HEK293T (cell line): Measurements from ENCODE around the gene ATP5PD.
"Not testable (repeated sequence)": the region's sequence is repeated elsewhere in the genome, so short reads cannot be mapped to it uniquely, and the experiment has no call there.

Experiments
- CTCF ChIA-PET: fragments of 350-600 bp; formaldehyde crosslinking; extraction: SDS; loops from one replicate; lab custom pipeline; 2021; ENCODE audit warnings: antibody characterized with exemption, inconsistent platforms; lab: Yijun Ruan, JAX
- POLR2A ChIA-PET: fragments of 350-600 bp; formaldehyde crosslinking; extraction: SDS; loops from one replicate; lab custom pipeline; 2020; ENCODE audit warnings: antibody characterized with exemption, inconsistent platforms; lab: Yijun Ruan, JAX
- DNase-seq: peaks from one replicate; pipeline ENCODE4 v3.0.0; 2012; ENCODE audit warnings: mixed read lengths; ENCODE audit errors: extremely low spot score
- ARNT ChIP-seq: fragments of 450-650 bp; IDR thresholded peaks from 2 replicates; pipeline ENCODE4 v1.6.1; 2017; ENCODE audit warnings: mild to moderate bottlenecking
- BHLHE40 ChIP-seq: fragments of 450-650 bp; IDR thresholded peaks from 2 replicates; pipeline ENCODE4 v1.6.1; 2016; ENCODE audit warnings: mild to moderate bottlenecking, moderate library complexity, borderline replicate concordance
- CTBP1 ChIP-seq: fragments of 450-650 bp; IDR thresholded peaks from 2 replicates; pipeline ENCODE4 v1.6.1; 2016; ENCODE audit warnings: borderline replicate concordance
- ELF4 ChIP-seq: fragments of 450-650 bp; IDR thresholded peaks from 2 replicates; pipeline ENCODE4 v1.6.1; 2017; ENCODE audit warnings: antibody characterized with exemption
- FOXA1 ChIP-seq: fragments of 450-650 bp; IDR thresholded peaks from 2 replicates; pipeline ENCODE4 v1.6.1; 2016; ENCODE audit warnings: mild to moderate bottlenecking
- FOXK2 ChIP-seq: fragments of 450-650 bp; IDR thresholded peaks from 2 replicates; pipeline ENCODE4 v1.6.1; 2016; ENCODE audit warnings: mild to moderate bottlenecking
- FOXM1 ChIP-seq: fragments of 450-650 bp; IDR thresholded peaks from 2 replicates; pipeline ENCODE4 v1.6.1; 2017; ENCODE audit warnings: mild to moderate bottlenecking, borderline replicate concordance
- HDGF ChIP-seq: fragments of 450-650 bp; IDR thresholded peaks from 2 replicates; pipeline ENCODE4 v1.6.1; 2017; ENCODE audit warnings: antibody characterized with exemption, borderline replicate concordance
- L3MBTL2 ChIP-seq: fragments of 450-650 bp; conservative IDR thresholded peaks from 2 replicates; pipeline ENCODE4 v1.6.1; 2016; ENCODE audit warnings: mild to moderate bottlenecking
- LEF1 ChIP-seq: fragments of 450-650 bp; IDR thresholded peaks from 2 replicates; pipeline ENCODE4 v1.6.1; 2017; ENCODE audit warnings: mild to moderate bottlenecking, borderline replicate concordance
- NFRKB ChIP-seq: fragments of 450-650 bp; IDR thresholded peaks from 2 replicates; pipeline ENCODE4 v1.6.1; 2016; ENCODE audit warnings: mild to moderate bottlenecking, moderate library complexity
- PKNOX1 ChIP-seq: fragments of 450-650 bp; IDR thresholded peaks from 2 replicates; pipeline ENCODE4 v1.6.1; 2016
- SP1 ChIP-seq: fragments of 450-650 bp; IDR thresholded peaks from 2 replicates; pipeline ENCODE4 v1.6.1; 2017
- SUZ12 ChIP-seq: fragments of 450-650 bp; IDR thresholded peaks from 2 replicates; pipeline ENCODE4 v1.6.1; 2016; ENCODE audit warnings: mild to moderate bottlenecking
- TARDBP ChIP-seq: fragments of 450-650 bp; IDR thresholded peaks from 2 replicates; pipeline ENCODE4 v1.6.1; 2016
- ZNF384 ChIP-seq: fragments of 450-650 bp; IDR thresholded peaks from 2 replicates; pipeline ENCODE4 v1.6.1; 2016

Gene ATP5PD

GRCh38 chr17:75077496-75078283 lies 30.9 kb upstream of the ATP5PD start:
- no peak for DNase-seq
- ChIA-PET CTCF (interaction anchor here (0.6 to 1.0 kb wide), 4 partner anchors 14 to 117 kb away, joined by 3 to 4 read pairs (median 4); no protein-coding TSS in a partner anchor), POLR2A (interaction anchor here (1.0 to 1.5 kb wide), 3 partner anchors 7 to 43 kb away, joined by 3 to 10 read pairs (median 3); partner anchors contain the start of gene SLC16A5)
- TF ChIP-seq L3MBTL2 (no peak), PKNOX1 (no peak), FOXM1 (no peak), BHLHE40 (no peak), ZNF384 (no peak), TARDBP (no peak), HDGF (no peak), ELF4 (no peak), FOXK2 (no peak), FOXA1 (no peak), NFRKB (no peak), CTBP1 (no peak), SUZ12 (no peak), ARNT (no peak), SP1 (no peak), LEF1 (no peak)

GRCh38 chr17:75077072-75077495 lies 30.3 kb upstream of the ATP5PD start:
- ChIA-PET CTCF (no interaction called here), POLR2A (interaction anchor here (0.9 to 1.2 kb wide), 2 partner anchors 32 to 64 kb away, joined by 3 to 5 read pairs; partner anchors contain the start of genes ARMC7 and MRPL58)
- TF ChIP-seq BHLHE40 (no peak), TARDBP (no peak), ZNF384 (no peak), HDGF (no peak), L3MBTL2 (no peak), FOXA1 (no peak), SUZ12 (no peak), PKNOX1 (no peak), NFRKB (no peak), LEF1 (no peak), FOXK2 (no peak), FOXM1 (no peak), CTBP1 (no peak)
- DNase-seq = no peak

- DNase-seq = no peak
- POLR2A ChIA-PET = interaction anchor here (0.9 to 2.0 kb wide), 4 partner anchors 34 to 63 kb away, joined by 3 to 7 read pairs (median 4); partner anchors contain the start of genes ARMC7, MRPL58 and NT5C
- CTCF ChIA-PET = no interaction called here
- TF ChIP-seq FOXK2 (no peak), L3MBTL2 (no peak), FOXA1 (no peak), TARDBP (no peak), NFRKB (no peak), SUZ12 (no peak), ELF4 (no peak), SP1 (no peak), FOXM1 (no peak), HDGF (no peak), PKNOX1 (no peak), ZNF384 (no peak), ARNT (no peak)
These were observed 29.0 kb upstream of the ATP5PD start for GRCh38 chr17:75075597-75076336.

- no peak for DNase-seq
- CTCF ChIA-PET = interaction anchor here (1.4 kb wide), 1 partner anchor 40 kb away, joined by 5 read pairs; no protein-coding TSS in a partner anchor
- TF ChIP-seq TARDBP = no peak
- no peak for TF ChIP-seq ELF4
- no peak for TF ChIP-seq ARNT
- no peak for TF ChIP-seq ZNF384
- POLR2A ChIA-PET = interaction anchor here (0.8 to 2.0 kb wide), 4 partner anchors 13 to 62 kb away, joined by 3 to 8 read pairs (median 6); partner anchors contain the start of genes ARMC7, MRPL58 and SLC16A5
These were observed 27.8 kb upstream of the ATP5PD start for GRCh38 chr17:75074532-75074931.

GRCh38 chr17:75073618-75074047 lies 26.9 kb upstream of the ATP5PD start:
- no peak for DNase-seq
- POLR2A ChIA-PET = interaction anchor here (0.6 to 2.0 kb wide), 5 partner anchors 14 to 86 kb away, joined by 3 to 8 read pairs (median 6); partner anchors contain the start of genes ARMC7, MRPL58 and SLC16A5
- CTCF ChIA-PET = interaction anchor here (0.6 to 1.8 kb wide), 4 partner anchors 12 to 113 kb away, joined by 3 to 5 read pairs (median 4); no protein-coding TSS in a partner anchor

GRCh38 chr17:75072909-75073308 lies 26.1 kb upstream of the ATP5PD start:
- ChIA-PET POLR2A (interaction anchor here (0.6 kb wide), 1 partner anchor 87 kb away, joined by 3 read pairs; no protein-coding TSS in a partner anchor), CTCF (interaction anchor here (0.7 to 1.8 kb wide), 2 partner anchors 12 to 33 kb away, joined by 4 to 5 read pairs; no protein-coding TSS in a partner anchor)
- DNase-seq = not testable (repeated sequence)

More at GRCh38 chr17:75073618-75074047, 26.9 kb upstream of the ATP5PD start:
- TF ChIP-seq FOXM1 = no peak
- TF ChIP-seq SP1 = no peak
- TF ChIP-seq HDGF = no peak
- no peak for TF ChIP-seq FOXK2
- 0 out of 2 replicates have a peak, but pooled peaks have one; percentile 25 for TF ChIP-seq ZNF384
- TF ChIP-seq TARDBP = no peak
- TF ChIP-seq CTBP1 = no peak
- no peak for TF ChIP-seq SUZ12
- no peak for TF ChIP-seq BHLHE40
- TF ChIP-seq ELF4 = no peak
- no peak for TF ChIP-seq FOXA1
- peak; percentile 72; the same call in 1 of the 2 replicates for TF ChIP-seq PKNOX1
- TF ChIP-seq NFRKB = no peak
- TF ChIP-seq LEF1 = no peak
- TF ChIP-seq ARNT = no peak
- TF ChIP-seq L3MBTL2 = no peak

GRCh38 chr17:75071478-75072271 lies 24.9 kb upstream of the ATP5PD start:
- POLR2A ChIA-PET = interaction anchor here (1.2 kb wide), 1 partner anchor 60 kb away, joined by 3 read pairs; the partner anchor contains the start of gene NT5C
- DNase-seq = not testable (repeated sequence)
- CTCF ChIA-PET = interaction anchor here (0.6 to 0.9 kb wide), 3 partner anchors 16 to 199 kb away, joined by 3 to 4 read pairs (median 4); no protein-coding TSS in a partner anchor
